PC-9 (cell line): ENCODE results near the gene PDP2. TPM values are rescaled to one million over a fixed set of nuclear protein-coding genes. Genes with fewer than 3 reads are reported as not detected.

Experiments
- BruUV-seq: library from RNA; stranded (reverse); fragments of 400-500 nt; replicated peaks from 2 replicates; lab custom pipeline; 2021; lab: Mats Ljungman, UMichigan
- CTCF ChIA-PET: fragments of 300-600 bp; sonication (Branson Sonifier 250); formaldehyde crosslinking; loops from one replicate; lab custom pipeline; 2022; ENCODE audit warnings: antibody characterized with exemption; lab: Charles Lee
- POLR2A ChIA-PET: fragments of 300-600 bp; sonication (Branson Sonifier 250); formaldehyde crosslinking; loops from one replicate; lab custom pipeline; 2022; ENCODE audit warnings: antibody characterized with exemption; ENCODE audit not compliant: unreplicated experiment; lab: Charles Lee
- DNase-seq, 2 experiments: peaks; one replicate each; pipeline versions ENCODE4 v3.0.0 to v3.0.0-alpha.2; 2015 to 2022; ENCODE audit warnings: mixed read lengths in 1 of 2
- H2AFZ ChIP-seq: fragments of 200-600 bp; sonication (generic); 2 replicates; pipeline ENCODE4 v1.8.1; 2017; ENCODE audit warnings: antibody characterized with exemption
- H3F3A ChIP-seq: fragments of 200-600 bp; sonication (generic); 2 replicates; pipeline ENCODE4 v1.8.1; 2017; ENCODE audit warnings: antibody characterized with exemption, mild to moderate bottlenecking, low read depth; ENCODE audit not compliant: insufficient read depth
- H3K27ac ChIP-seq: fragments of 200-600 bp; sonication (generic); 2 replicates; pipeline ENCODE4 v1.6.1; 2016; ENCODE audit warnings: mixed run types
- H3K27me3 ChIP-seq: fragments of 200-600 bp; sonication (generic); 2 replicates; pipeline ENCODE4 v1.6.1; 2016; ENCODE audit warnings: low read depth, mixed run types; ENCODE audit not compliant: insufficient read depth
- H3K36me3 ChIP-seq: fragments of 200-600 bp; sonication (generic); 2 replicates; pipeline ENCODE4 v1.6.1; 2016; ENCODE audit warnings: low read depth, mixed run types
- H3K4me1 ChIP-seq: fragments of 200-600 bp; sonication (generic); replicated peaks from 2 replicates; pipeline ENCODE4 v1.6.1; 2016; ENCODE audit warnings: mixed run types; ENCODE audit not compliant: insufficient read depth
- H3K4me2 ChIP-seq: fragments of 200-600 bp; sonication (generic); 2 replicates; pipeline ENCODE4 v1.6.1; 2017; ENCODE audit warnings: mixed run types
- H3K4me3 ChIP-seq: fragments of 200-600 bp; sonication (generic); 2 replicates; pipeline ENCODE4 v1.6.1; 2016; ENCODE audit warnings: mixed run types
- H3K79me2 ChIP-seq: fragments of 200-600 bp; sonication (generic); 2 replicates; pipeline ENCODE4 v1.6.1; 2017; ENCODE audit warnings: low read depth, mixed run types
- H3K9me2 ChIP-seq: fragments of 200-600 bp; sonication (generic); 2 replicates; pipeline ENCODE4 v1.8.1; 2017; ENCODE audit warnings: mild to moderate bottlenecking; ENCODE audit not compliant: insufficient read depth
- H3K9me3 ChIP-seq: fragments of 200-600 bp; sonication (generic); 2 replicates; pipeline ENCODE4 v1.8.1; 2016; ENCODE audit warnings: low read depth; ENCODE audit not compliant: insufficient read depth
- H4K20me1 ChIP-seq: fragments of 200-600 bp; sonication (generic); 2 replicates; pipeline ENCODE4 v1.8.1; 2017; ENCODE audit not compliant: insufficient read depth
- CTCF ChIP-seq: fragments of 200-600 bp; sonication (generic); conservative IDR thresholded peaks from 2 replicates; pipeline ENCODE4 v1.6.1; 2017; ENCODE audit warnings: mixed run types, antibody characterized with exemption, mild to moderate bottlenecking, moderate library complexity
- EZH2 ChIP-seq: fragments of 200-600 bp; sonication (generic); IDR thresholded peaks from 2 replicates; pipeline ENCODE4 v1.8.0; 2017; ENCODE audit warnings: antibody characterized with exemption, low read depth
- intact Hi-C: fragments of 100-400 bp; cut with micrococcal nuclease; formaldehyde crosslinking; loops from one replicate; pipeline ENCODE4 v1.10.0; 2022; ENCODE audit not compliant: unreplicated experiment
- total RNA-seq: library from RNA; stranded (reverse); gene quantifications from 2 replicates; pipeline ENCODE4 v1.2.3, GENCODE V29; 2021

PDP2 gene
- total RNA-seq, 1 experiment from 2014 or later, result 21.6 TPM

GRCh38 chr16:66843191-66843590 lies 37.1 kb upstream of the PDP2 start:
- Histone ChIP-seq H4K20me1 (no peaks in the 10 kb centered on the region), H3K27me3 (no peaks in the 10 kb centered on the region), H3K4me1 (0 out of 2 replicates have a peak, but pooled peaks cover 6% of the 10 kb centered on the region), H3K4me3 (no peak overlapping the region), H3K9me2 (no peaks in the 10 kb centered on the region), H3K27ac (no peak overlapping the region), H3K36me3 (no peaks in the 10 kb centered on the region), H3F3A (no peaks in the 10 kb centered on the region), H3K79me2 (no peaks in the 10 kb centered on the region), H2AFZ (no peak overlapping the region), H3K9me3 (no peaks in the 10 kb centered on the region), H3K4me2 (no peak overlapping the region)
- ChIA-PET POLR2A (no interaction called here), CTCF (interaction anchor here (2.2 kb wide), 1 partner anchor 13 kb away, joined by 7 read pairs; the partner anchor contains the start of gene NAE1)
- intact Hi-C loops, result no loop called here
- DNase-seq, result no peak
- no peak for TF ChIP-seq CTCF
- TF ChIP-seq EZH2, result no peak
- BruUV-seq, result no TSS peak

GRCh38 chr16:66844009-66844341 lies 36.3 kb upstream of the PDP2 start:
- Histone ChIP-seq H3K36me3 (no peaks in the 10 kb centered on the region), H3K9me2 (no peaks in the 10 kb centered on the region), H2AFZ (no peak overlapping the region), H3K79me2 (no peaks in the 10 kb centered on the region), H3K4me1 (0 out of 2 replicates have a peak, but pooled peaks cover 6% of the 10 kb centered on the region), H3K27ac (no peak overlapping the region), H3K27me3 (no peaks in the 10 kb centered on the region), H3F3A (no peaks in the 10 kb centered on the region), H4K20me1 (no peaks in the 10 kb centered on the region), H3K4me2 (no peak overlapping the region), H3K4me3 (no peak overlapping the region), H3K9me3 (no peaks in the 10 kb centered on the region)
- TF ChIP-seq EZH2 (no peak), CTCF (no peak)
- no TSS peak for BruUV-seq
- no peak for DNase-seq
- ChIA-PET POLR2A (no interaction called here), CTCF (interaction anchor here (2.2 kb wide), 1 partner anchor 13 kb away, joined by 7 read pairs; the partner anchor contains the start of gene NAE1)
- intact Hi-C loops, result no loop called here

GRCh38 chr16:66844342-66845079 lies 35.8 kb upstream of the PDP2 start, which contains the start of gene CA7:
CA7 (plus strand) TSS chr16:66844414; CDS start chr16:66844488, 74 bp downstream.
- TF ChIP-seq CTCF (no peak), EZH2 (no peak)
- Histone ChIP-seq H3F3A (no peaks in the 10 kb centered on the region), H3K27ac (no peak within 1 kb of the TSS), H2AFZ (no peak within 1 kb of the TSS), H3K9me2 (no peaks in the 10 kb centered on the region), H3K9me3 (no peaks in the 10 kb centered on the region), H3K4me3 (no peak within 1 kb of the TSS), H3K27me3 (no peaks in the 10 kb centered on the region), H3K36me3 (no peaks in the 10 kb centered on the region), H3K79me2 (no peaks in the 10 kb centered on the region), H3K4me2 (no peak within 1 kb of the TSS), H3K4me1 (0 out of 2 replicates have a peak, but pooled peaks cover 6% of the 10 kb centered on the region), H4K20me1 (no peaks in the 10 kb centered on the region)
- intact Hi-C loops, result no loop called here
- CTCF ChIA-PET, result interaction anchor here (2.2 kb wide), 1 partner anchor 14 kb away, joined by 7 read pairs; the partner anchor contains the start of gene NAE1
- no TSS peak for BruUV-seq
- POLR2A ChIA-PET, result no interaction called here
- DNase-seq, result no peak
